ENCODE results near the gene NME5. TPM values are rescaled to one million over a fixed set of nuclear protein-coding genes. Genes with fewer than 3 reads are reported as not detected.

The NME5 gene
- total and polyA plus RNA-seq, 4 donors = 0.09 to 1.3 (median 0.40) TPM

DNA sequence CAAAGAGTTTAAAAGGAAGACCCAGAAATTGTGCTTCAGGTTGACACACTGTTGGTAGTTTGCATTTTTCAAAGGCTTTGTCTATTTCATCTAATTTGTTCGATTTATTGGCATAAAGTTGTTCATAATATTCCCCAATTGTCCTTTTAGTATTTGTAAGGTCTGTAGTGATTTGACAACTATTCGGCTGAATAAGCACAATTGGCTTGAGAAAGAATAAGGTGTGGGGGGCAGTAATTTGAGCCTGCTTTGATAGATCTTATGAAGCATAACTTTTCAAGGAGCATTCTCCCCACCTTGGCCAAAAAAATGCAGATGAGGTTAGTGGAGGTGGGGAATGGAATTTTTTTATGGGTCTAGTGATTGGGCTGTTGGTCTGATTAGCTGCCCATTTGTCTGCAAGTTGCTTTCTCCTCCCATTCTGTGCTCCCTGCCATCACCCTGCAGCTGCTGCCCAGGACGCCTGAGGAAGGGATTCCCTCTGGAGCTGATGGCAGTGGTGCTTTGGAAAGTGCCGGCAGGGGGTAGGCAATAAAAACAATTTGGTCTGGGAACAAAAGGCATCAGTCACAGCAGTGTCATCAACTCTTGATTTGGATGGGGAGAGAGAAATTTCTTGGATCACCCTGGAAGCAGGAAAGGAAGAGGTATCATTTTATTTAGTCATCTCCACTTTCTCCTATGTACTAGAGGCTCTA, 28.8 kb downstream of the NME5 start:
- no peaks in the 10 kb centered on the region for H3K36me3 ChIP-seq (ENCODE audit: control insufficient read depth in 4 of 4, insufficient read depth in 3 of 4, low read depth in 1 of 4, low read length in 3 of 4)
- no peak overlapping the region for H3K27ac ChIP-seq (ENCODE audit: low read depth in 1 of 2, low read length in 2 of 2)
- no peak overlapping the region for H3K4me3 ChIP-seq (ENCODE audit: low read depth in 1 of 3, low read length in 3 of 3)
- no peak overlapping the region for H3K9ac ChIP-seq (ENCODE audit: low read depth in 1 of 2, low read length in 2 of 2)
- no peak for DNase-seq (ENCODE audit: low spot score)
- no peaks in the 10 kb centered on the region for H3K9me3 ChIP-seq (ENCODE audit: control insufficient read depth in 4 of 4, low read length in 3 of 4)
- no peaks in the 10 kb centered on the region for H3K4me1 ChIP-seq (ENCODE audit: control insufficient read depth in 4 of 4, insufficient read depth in 4 of 4, low read length in 3 of 4)
- TF ChIP-seq TAF1 (conservative IDR thresholded peaks at IDR 0.05) (no peak), RAD21 (IDR thresholded peaks at IDR 0.05) (no peak), YY1 (IDR thresholded peaks at IDR 0.05) (no peak), SP1 (IDR thresholded peaks at IDR 0.05) (no peak), HNF4A (conservative IDR thresholded peaks at IDR 0.05) (no peak), FOXA1 (IDR thresholded peaks at IDR 0.05) (no peak), FOXA2 (IDR thresholded peaks at IDR 0.05) (no peak), NR2F2 (IDR thresholded peaks at IDR 0.05) (no peak), RXRA (IDR thresholded peaks at IDR 0.05) (no peak), JUND (IDR thresholded peaks at IDR 0.05) (no peak), GABPA (IDR thresholded peaks at IDR 0.05 in 1 of 2, conservative IDR thresholded peaks at IDR 0.05 in 1 of 2) (no peak), HNF4G (IDR thresholded peaks at IDR 0.05) (no peak), EGR1 (IDR thresholded peaks at IDR 0.05; ENCODE audit: low read depth in 2 of 2) (no peak)
- TF ChIP-seq, protein P1, sequence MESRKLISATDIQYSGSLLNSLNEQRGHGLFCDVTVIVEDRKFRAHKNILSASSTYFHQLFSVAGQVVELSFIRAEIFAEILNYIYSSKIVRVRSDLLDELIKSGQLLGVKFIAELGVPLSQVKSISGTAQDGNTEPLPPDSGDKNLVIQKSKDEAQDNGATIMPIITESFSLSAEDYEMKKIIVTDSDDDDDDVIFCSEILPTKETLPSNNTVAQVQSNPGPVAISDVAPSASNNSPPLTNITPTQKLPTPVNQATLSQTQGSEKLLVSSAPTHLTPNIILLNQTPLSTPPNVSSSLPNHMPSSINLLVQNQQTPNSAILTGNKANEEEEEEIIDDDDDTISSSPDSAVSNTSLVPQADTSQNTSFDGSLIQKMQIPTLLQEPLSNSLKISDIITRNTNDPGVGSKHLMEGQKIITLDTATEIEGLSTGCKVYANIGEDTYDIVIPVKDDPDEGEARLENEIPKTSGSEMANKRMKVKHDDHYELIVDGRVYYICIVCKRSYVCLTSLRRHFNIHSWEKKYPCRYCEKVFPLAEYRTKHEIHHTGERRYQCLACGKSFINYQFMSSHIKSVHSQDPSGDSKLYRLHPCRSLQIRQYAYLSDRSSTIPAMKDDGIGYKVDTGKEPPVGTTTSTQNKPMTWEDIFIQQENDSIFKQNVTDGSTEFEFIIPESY (IDR thresholded peaks at IDR 0.05) = no peak
- TF ChIP-seq, protein P2, sequence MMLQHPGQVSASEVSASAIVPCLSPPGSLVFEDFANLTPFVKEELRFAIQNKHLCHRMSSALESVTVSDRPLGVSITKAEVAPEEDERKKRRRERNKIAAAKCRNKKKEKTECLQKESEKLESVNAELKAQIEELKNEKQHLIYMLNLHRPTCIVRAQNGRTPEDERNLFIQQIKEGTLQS (IDR thresholded peaks at IDR 0.05) = no peak
- TF ChIP-seq, protein P3, sequence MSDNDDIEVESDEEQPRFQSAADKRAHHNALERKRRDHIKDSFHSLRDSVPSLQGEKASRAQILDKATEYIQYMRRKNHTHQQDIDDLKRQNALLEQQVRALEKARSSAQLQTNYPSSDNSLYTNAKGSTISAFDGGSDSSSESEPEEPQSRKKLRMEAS (IDR thresholded peaks at IDR 0.05) = no peak
- TF ChIP-seq, protein P4, sequence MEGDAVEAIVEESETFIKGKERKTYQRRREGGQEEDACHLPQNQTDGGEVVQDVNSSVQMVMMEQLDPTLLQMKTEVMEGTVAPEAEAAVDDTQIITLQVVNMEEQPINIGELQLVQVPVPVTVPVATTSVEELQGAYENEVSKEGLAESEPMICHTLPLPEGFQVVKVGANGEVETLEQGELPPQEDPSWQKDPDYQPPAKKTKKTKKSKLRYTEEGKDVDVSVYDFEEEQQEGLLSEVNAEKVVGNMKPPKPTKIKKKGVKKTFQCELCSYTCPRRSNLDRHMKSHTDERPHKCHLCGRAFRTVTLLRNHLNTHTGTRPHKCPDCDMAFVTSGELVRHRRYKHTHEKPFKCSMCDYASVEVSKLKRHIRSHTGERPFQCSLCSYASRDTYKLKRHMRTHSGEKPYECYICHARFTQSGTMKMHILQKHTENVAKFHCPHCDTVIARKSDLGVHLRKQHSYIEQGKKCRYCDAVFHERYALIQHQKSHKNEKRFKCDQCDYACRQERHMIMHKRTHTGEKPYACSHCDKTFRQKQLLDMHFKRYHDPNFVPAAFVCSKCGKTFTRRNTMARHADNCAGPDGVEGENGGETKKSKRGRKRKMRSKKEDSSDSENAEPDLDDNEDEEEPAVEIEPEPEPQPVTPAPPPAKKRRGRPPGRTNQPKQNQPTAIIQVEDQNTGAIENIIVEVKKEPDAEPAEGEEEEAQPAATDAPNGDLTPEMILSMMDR (IDR thresholded peaks at IDR 0.05; ENCODE audit: low read depth, low read length, missing input control) = no peak
- TF ChIP-seq, protein P5, sequence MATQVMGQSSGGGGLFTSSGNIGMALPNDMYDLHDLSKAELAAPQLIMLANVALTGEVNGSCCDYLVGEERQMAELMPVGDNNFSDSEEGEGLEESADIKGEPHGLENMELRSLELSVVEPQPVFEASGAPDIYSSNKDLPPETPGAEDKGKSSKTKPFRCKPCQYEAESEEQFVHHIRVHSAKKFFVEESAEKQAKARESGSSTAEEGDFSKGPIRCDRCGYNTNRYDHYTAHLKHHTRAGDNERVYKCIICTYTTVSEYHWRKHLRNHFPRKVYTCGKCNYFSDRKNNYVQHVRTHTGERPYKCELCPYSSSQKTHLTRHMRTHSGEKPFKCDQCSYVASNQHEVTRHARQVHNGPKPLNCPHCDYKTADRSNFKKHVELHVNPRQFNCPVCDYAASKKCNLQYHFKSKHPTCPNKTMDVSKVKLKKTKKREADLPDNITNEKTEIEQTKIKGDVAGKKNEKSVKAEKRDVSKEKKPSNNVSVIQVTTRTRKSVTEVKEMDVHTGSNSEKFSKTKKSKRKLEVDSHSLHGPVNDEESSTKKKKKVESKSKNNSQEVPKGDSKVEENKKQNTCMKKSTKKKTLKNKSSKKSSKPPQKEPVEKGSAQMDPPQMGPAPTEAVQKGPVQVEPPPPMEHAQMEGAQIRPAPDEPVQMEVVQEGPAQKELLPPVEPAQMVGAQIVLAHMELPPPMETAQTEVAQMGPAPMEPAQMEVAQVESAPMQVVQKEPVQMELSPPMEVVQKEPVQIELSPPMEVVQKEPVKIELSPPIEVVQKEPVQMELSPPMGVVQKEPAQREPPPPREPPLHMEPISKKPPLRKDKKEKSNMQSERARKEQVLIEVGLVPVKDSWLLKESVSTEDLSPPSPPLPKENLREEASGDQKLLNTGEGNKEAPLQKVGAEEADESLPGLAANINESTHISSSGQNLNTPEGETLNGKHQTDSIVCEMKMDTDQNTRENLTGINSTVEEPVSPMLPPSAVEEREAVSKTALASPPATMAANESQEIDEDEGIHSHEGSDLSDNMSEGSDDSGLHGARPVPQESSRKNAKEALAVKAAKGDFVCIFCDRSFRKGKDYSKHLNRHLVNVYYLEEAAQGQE (IDR thresholded peaks at IDR 0.05) = no peak
- WGBS = 63% methylated on average over 4 of the region's 4 CpGs
- no peaks in the 10 kb centered on the region for H3K27me3 ChIP-seq (ENCODE audit: control insufficient read depth in 4 of 4, insufficient read depth in 4 of 4, low read length in 3 of 4)

All from liver (tissue), 9 donors.